Fibroblast of pulmonary artery (primary cell): Measurements from ENCODE around the gene FGF1.

Source experiments
- DNase-seq: peaks from one replicate; pipeline ENCODE4 v3.0.0-alpha.2; 2010; ENCODE audit warnings: low read depth
- H3K4me3 ChIP-seq: replicated peaks from 2 replicates; pipeline ENCODE4 v1.5.1; 2011; ENCODE audit warnings: low read depth, mild to moderate bottlenecking, control low read depth, low read length, moderate library complexity
- TF ChIP-seq, protein P1 (sequence below): IDR thresholded peaks from 2 replicates; pipeline ENCODE4 v1.5.1; 2011; ENCODE audit warnings: mild to moderate bottlenecking, control low read depth, low read length, inconsistent platforms; ENCODE audit errors: missing control alignments

Gene FGF1

DNA sequence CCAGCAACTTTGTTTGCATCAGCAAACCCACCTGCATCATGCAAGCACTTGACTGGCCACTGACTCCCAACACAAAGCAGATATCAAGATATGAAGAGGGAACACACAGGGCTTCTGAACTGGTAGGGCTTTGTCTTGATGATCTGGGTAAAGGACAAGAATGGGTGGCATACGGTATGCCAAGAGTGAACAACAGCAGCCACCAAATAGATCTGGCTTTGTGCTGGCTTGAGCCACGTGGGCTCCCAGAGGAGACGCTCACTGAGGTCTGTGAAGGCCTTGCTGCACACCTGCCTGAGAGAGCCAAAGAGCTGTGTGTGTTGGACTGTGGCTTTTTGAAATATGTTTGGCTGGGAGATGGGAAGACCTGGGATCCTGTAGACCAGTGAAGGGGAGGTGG, 43.5 kb downstream of the FGF1 start:
- TF ChIP-seq, protein P1, sequence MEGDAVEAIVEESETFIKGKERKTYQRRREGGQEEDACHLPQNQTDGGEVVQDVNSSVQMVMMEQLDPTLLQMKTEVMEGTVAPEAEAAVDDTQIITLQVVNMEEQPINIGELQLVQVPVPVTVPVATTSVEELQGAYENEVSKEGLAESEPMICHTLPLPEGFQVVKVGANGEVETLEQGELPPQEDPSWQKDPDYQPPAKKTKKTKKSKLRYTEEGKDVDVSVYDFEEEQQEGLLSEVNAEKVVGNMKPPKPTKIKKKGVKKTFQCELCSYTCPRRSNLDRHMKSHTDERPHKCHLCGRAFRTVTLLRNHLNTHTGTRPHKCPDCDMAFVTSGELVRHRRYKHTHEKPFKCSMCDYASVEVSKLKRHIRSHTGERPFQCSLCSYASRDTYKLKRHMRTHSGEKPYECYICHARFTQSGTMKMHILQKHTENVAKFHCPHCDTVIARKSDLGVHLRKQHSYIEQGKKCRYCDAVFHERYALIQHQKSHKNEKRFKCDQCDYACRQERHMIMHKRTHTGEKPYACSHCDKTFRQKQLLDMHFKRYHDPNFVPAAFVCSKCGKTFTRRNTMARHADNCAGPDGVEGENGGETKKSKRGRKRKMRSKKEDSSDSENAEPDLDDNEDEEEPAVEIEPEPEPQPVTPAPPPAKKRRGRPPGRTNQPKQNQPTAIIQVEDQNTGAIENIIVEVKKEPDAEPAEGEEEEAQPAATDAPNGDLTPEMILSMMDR, result no peak
- no peak for DNase-seq
- no peak overlapping the region for H3K4me3 ChIP-seq

DNA sequence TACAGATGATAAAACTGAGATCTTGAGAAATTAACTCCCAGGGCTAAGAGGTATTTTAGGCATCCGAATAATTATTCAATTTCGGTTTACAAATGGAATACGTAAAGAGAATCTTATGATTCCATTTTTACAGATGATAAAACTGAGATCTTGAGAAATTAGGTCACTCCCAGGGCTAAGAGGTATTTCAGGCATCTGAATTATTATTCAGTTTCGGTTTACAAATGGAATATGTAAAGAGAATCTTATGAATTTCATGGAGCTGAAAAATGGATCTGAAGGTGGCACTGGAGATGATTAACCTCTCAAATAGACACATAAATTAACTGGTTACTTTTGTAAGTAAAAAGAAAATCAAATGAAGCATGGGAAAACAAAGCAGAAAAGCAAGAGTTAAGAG, 44.2 kb downstream of the FGF1 start:
- H3K4me3 ChIP-seq, result no peak overlapping the region
- DNase-seq, result no peak
- TF ChIP-seq, protein P1, result no peak

DNA sequence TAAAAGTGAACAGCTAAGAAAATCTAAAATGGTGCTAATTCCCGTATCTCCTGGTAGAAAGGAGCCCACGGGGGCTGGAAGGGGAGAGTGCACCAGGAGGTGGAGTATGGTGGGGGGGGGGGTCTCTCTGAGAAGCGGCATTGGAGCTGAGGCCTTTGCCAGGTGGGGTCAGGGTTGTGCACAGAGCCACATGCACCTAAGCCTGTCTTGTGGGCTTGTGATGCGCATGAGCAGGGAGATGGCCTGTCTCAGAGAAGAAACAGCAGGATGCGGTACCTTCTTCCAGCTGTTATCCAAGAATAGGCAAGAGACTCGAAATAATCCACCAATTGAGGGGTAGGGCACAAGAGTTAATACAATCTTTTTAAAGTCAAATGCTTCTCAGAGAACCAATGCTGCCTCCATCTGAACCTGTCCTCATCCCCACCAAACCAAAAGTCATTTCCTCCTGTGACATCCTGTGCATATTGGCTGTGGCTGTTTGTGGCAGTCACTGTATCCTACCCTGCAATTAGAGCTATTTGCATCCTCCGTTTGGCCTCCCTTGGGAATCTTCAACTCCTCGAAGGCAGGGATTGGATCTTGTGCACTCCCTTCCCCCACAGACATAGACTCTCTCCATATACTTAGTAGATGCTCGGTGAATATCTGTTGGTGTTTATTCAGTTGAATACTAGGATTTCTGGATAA, 45.4 kb downstream of the FGF1 start:
- H3K4me3 ChIP-seq, result no peak overlapping the region
- TF ChIP-seq, protein P1, result no peak
- DNase-seq, result no peak

DNA sequence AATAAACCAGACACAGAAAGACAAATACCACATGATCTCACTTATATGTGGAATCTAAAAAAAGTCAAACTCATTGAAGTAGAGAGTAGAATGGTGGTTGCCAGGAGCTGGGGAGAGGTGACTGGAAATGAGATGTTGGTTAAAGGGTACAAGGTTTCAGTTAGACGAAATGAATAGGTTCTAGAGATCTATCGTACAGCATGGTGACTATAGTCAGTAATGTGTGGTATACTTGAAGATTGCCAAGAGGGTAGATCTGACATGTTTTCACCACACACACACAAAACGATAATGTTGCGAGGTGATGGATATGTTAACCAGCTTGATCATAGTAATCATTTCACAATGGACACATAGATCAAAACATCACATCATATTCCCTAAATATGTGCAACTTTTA, 46.4 kb downstream of the FGF1 start:
- TF ChIP-seq, protein P1, result no peak
- H3K4me3 ChIP-seq, result no peak overlapping the region
- DNase-seq, result no peak

DNA sequence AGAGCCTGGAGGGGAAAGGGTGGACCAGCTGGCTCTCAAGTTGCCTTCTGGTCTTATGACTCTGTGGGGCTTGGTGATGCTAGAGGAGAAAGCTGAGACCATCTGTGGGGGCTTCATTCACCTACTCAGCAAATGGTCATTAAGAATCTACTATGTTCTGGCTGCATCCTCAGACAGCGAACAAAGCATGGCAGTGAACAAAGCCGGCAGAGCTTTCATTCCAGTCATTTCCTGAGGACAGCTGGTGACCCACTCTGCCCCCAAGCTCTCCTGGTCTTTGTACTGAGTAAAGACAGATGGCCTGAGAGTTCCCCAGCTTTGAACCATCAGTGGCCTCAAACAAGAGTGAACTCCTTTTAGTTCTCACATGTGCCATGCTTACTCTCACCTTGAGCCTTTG, 48.0 kb downstream of the FGF1 start:
- H3K4me3 ChIP-seq, result no peak overlapping the region
- no peak for DNase-seq
- TF ChIP-seq, protein P1, result no peak

DNA sequence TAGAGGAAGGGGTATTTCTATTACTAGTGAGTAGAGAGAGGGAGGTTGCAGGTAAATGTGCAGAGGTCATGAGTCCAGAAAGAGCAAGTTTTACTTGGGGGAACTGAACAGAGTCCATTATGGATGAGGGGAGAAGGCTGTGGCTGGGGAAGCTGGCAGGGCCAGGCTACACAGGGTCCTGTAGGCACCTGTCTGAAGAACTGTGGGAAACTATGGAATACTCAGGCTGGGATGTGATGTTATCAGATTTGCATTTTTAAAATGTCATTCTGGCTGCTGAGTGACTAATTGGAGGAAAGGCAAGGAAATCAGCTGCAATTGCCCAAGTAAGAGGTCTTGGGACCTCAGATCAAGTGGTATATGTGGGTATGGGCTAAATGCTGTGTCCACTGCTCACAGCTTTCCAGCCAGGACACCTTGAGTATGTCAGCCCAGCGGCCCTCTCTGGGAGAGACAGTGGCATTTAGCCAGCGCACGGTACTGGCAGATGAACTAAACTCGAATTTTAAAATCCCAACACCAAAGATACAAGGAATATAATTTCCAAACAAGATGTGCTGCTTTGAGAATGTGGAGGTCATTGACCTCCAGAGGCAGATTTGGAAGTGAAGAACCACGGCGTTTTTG, 49.1 kb downstream of the FGF1 start:
- H3K4me3 ChIP-seq, result no peak overlapping the region
- DNase-seq, result no peak
- TF ChIP-seq, protein P1, result no peak

DNA sequence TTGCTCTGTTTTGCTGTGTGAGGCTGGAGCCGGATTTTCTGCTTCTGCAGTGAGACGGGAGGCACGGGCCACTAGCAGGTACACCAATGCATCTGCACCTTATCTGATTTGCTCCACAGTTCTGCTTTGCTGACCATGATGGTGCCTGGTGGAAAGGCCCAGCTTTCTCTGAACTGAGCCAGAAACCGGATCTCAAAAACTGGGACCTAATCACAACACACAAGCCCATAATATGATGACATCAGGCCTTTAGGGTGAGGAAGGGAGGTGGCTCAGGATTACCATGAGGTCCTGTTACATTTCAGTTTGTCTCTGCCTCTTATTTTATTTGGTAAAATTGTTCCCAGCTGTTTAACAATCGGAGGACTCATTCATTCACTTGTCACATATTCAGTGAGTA, 49.8 kb downstream of the FGF1 start:
- H3K4me3 ChIP-seq, result no peak overlapping the region
- DNase-seq, result no peak
- TF ChIP-seq, protein P1, result no peak
